Upper lobe of left lung (tissue), 4 donors: ENCODE results near the gene ATPAF1.
"Not testable (repeated sequence)": the region's sequence is repeated elsewhere in the genome, so short reads cannot be mapped to it uniquely, and the experiment has no call there.

Experiments
- CTCF ChIP-seq, 6 experiments: fragments of 450-650 bp in 4 of 6; fragments of 200-600 bp in 2 of 6; sonication (generic) in 2 of 6; IDR thresholded peaks; one replicate each; pipeline ENCODE4 v1.5.1; 2016 to 2019; ENCODE audit warnings: antibody characterized with exemption in 6 of 6
- POLR2A ChIP-seq, 4 donors: fragments of 450-650 bp; IDR thresholded peaks; one replicate each; pipeline ENCODE4 v1.5.1; 2016 to 2017; ENCODE audit warnings: antibody characterized with exemption in 4 of 4, mild to moderate bottlenecking in 2 of 4

- TF ChIP-seq CTCF, POLR2A (IDR thresholded peaks at IDR 0.05): not testable (repeated sequence)
These were observed 17.0 kb downstream of the ATPAF1 start for GRCh38 chr1:46651152-46651551.
